A673 (cell line): ENCODE results near the gene MDN1.

Source experiments
- CTCF ChIP-seq: fragments of 300-800, 200-600 bp; sonication (generic); conservative IDR thresholded peaks from 2 replicates; pipeline ENCODE4 v1.5.1; 2017; ENCODE audit warnings: low read depth, mild to moderate bottlenecking, antibody characterized with exemption, low read length, moderate library complexity, mixed read lengths
- EZH2 ChIP-seq: fragments of 200-600 bp; sonication (generic); IDR thresholded peaks from 2 replicates; pipeline ENCODE4 v1.6.1; 2017; ENCODE audit warnings: borderline replicate concordance, low read depth, mild to moderate bottlenecking, mixed read lengths, antibody characterized with exemption, low read length; ENCODE audit not compliant: poor library complexity, severe bottlenecking

DNA sequence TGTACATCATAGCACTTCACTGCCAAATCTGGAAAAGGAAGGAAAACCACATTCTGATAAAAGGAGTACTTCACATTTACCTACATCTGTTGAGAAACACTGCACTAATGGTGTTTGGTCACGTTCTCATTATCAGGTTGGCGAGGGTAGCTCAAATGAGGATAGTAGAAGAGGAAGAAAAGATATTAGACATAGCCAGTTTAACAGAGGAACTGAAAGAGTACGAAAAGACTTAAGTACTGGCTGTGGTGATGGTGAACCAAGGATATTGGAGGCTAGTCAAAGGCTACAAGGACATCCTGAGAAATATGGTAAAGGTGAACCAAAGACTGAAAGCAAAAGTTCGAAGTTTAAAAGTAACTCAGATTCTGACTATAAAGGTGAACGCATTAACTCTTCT is 42.7 kb upstream of the MDN1 start:
- TF ChIP-seq CTCF, result no peak
- no peak for TF ChIP-seq EZH2
